HEK293 (cell line): ENCODE results near the gene FAM237B.
A peak's percentile ranks its signal among the peaks of the same experiment; 100 is the strongest.

ENCODE experiments used
- CTCF ChIA-PET: fragments of 350-600 bp; formaldehyde crosslinking; extraction: SDS; loops from one replicate; lab custom pipeline; 2021; ENCODE audit warnings: antibody characterized with exemption; lab: Yijun Ruan, JAX
- POLR2A ChIA-PET: fragments of 300-600 bp; formaldehyde crosslinking; extraction: SDS; loops from one replicate; lab custom pipeline; 2020; ENCODE audit warnings: antibody characterized with exemption, inconsistent platforms; lab: Yijun Ruan, JAX
- H3K27ac ChIP-seq: fragments of 200-500 bp; sonication (Bioruptor generic); 2 replicates; pipeline ENCODE4 v1.5.1; 2014; ENCODE audit warnings: low read depth, low read length, control low read depth, inconsistent platforms; ENCODE audit errors: extremely low read depth
- H3K36me3 ChIP-seq, 2 experiments: fragments of 200-500 bp in 1 of 2; sonication (Bioruptor generic) in 1 of 2; 1 replicate in 1 of 2; 2 replicates in 1 of 2; pipeline ENCODE4 v1.5.1; 2014 to 2017; ENCODE audit warnings: inconsistent platforms in 2 of 2, low read length in 2 of 2; ENCODE audit not compliant: control insufficient read depth in 2 of 2, insufficient read depth in 1 of 2
- H3K4me1 ChIP-seq: fragments of 200-500 bp; sonication (Bioruptor generic); 2 replicates; pipeline ENCODE4 v1.5.1; 2014; ENCODE audit warnings: mild to moderate bottlenecking, low read length, inconsistent platforms; ENCODE audit not compliant: control insufficient read depth, insufficient read depth
- H3K4me3 ChIP-seq: 2 replicates; pipeline ENCODE4 v1.5.1; 2011; ENCODE audit warnings: low read depth, mild to moderate bottlenecking, control low read depth, low read length, moderate library complexity
- H3K9me3 ChIP-seq: fragments of 200-500 bp; sonication (Bioruptor generic); 2 replicates; pipeline ENCODE4 v1.5.1; 2014; ENCODE audit warnings: low read depth, low read length, inconsistent platforms; ENCODE audit not compliant: control insufficient read depth, insufficient read depth
- REPIN1 ChIP-seq: fragments of 450-650 bp; formaldehyde crosslinking; IDR thresholded peaks from 2 replicates; pipeline ENCODE4 v1.5.1; 2017; ENCODE audit warnings: missing biosample characterization, missing genetic modification characterization, low read depth
- WT1 ChIP-seq: fragments of 450-650 bp; formaldehyde crosslinking; IDR thresholded peaks from 2 replicates; pipeline ENCODE4 v1.5.1; 2016; ENCODE audit warnings: missing biosample characterization, missing genetic modification characterization
- YY2 ChIP-seq: fragments of 450-650 bp; formaldehyde crosslinking; IDR thresholded peaks from 2 replicates; pipeline ENCODE4 v1.5.1; 2016; ENCODE audit warnings: missing biosample characterization, missing genetic modification characterization
- ZFP41 ChIP-seq: fragments of 450-650 bp; formaldehyde crosslinking; IDR thresholded peaks from 2 replicates; pipeline ENCODE4 v1.5.1; 2016; ENCODE audit warnings: missing biosample characterization, missing genetic modification characterization, borderline replicate concordance
- ZNF354C ChIP-seq: fragments of 450-650 bp; formaldehyde crosslinking; IDR thresholded peaks from 2 replicates; pipeline ENCODE4 v1.5.1; 2016; ENCODE audit warnings: missing biosample characterization, missing genetic modification characterization, low read depth, borderline replicate concordance
- ZNF510 ChIP-seq: fragments of 450-650 bp; formaldehyde crosslinking; IDR thresholded peaks from 2 replicates; pipeline ENCODE4 v1.5.1; 2018; ENCODE audit warnings: mild to moderate bottlenecking, missing genetic modification characterization, missing biosample characterization; ENCODE audit not compliant: insufficient replicate concordance
- ZNF530 ChIP-seq: fragments of 450-650 bp; formaldehyde crosslinking; IDR thresholded peaks from 2 replicates; pipeline ENCODE4 v1.5.1; 2016; ENCODE audit warnings: low read depth, missing biosample characterization, missing genetic modification characterization
- ZNF621 ChIP-seq: fragments of 450-650 bp; formaldehyde crosslinking; IDR thresholded peaks from 2 replicates; pipeline ENCODE4 v1.5.1; 2017; ENCODE audit warnings: missing biosample characterization, missing genetic modification characterization
- ZNF629 ChIP-seq: fragments of 450-650 bp; formaldehyde crosslinking; IDR thresholded peaks from 2 replicates; pipeline ENCODE4 v1.5.1; 2017; ENCODE audit warnings: missing biosample characterization, missing genetic modification characterization
- ZNF664 ChIP-seq: fragments of 450-650 bp; formaldehyde crosslinking; IDR thresholded peaks from 2 replicates; pipeline ENCODE4 v1.5.1; 2016; ENCODE audit warnings: missing biosample characterization, missing genetic modification characterization
- ZNF670 ChIP-seq: fragments of 450-650 bp; formaldehyde crosslinking; IDR thresholded peaks from 2 replicates; pipeline ENCODE4 v1.5.1; 2016; ENCODE audit warnings: missing biosample characterization, missing genetic modification characterization, low read depth
- ZNF707 ChIP-seq: fragments of 450-650 bp; formaldehyde crosslinking; IDR thresholded peaks from 2 replicates; pipeline ENCODE4 v1.5.1; 2016; ENCODE audit warnings: missing biosample characterization, missing genetic modification characterization
- ZSCAN16 ChIP-seq: fragments of 450-650 bp; formaldehyde crosslinking; IDR thresholded peaks from 2 replicates; pipeline ENCODE4 v1.5.1; 2016; ENCODE audit warnings: missing biosample characterization, missing genetic modification characterization
- TF ChIP-seq, protein P1 (sequence below): fragments of 450-650 bp; formaldehyde crosslinking; IDR thresholded peaks from 2 replicates; pipeline ENCODE4 v1.5.1; 2017; ENCODE audit warnings: missing biosample characterization, missing genetic modification characterization
- TF ChIP-seq, protein P2 (sequence below): fragments of 450-650 bp; formaldehyde crosslinking; IDR thresholded peaks from 2 replicates; pipeline ENCODE4 v1.5.1; 2016; ENCODE audit warnings: missing biosample characterization, missing genetic modification characterization
- TF ChIP-seq, protein P3 (sequence below): fragments of 450-650 bp; formaldehyde crosslinking; IDR thresholded peaks from 2 replicates; pipeline ENCODE4 v1.5.1; 2016; ENCODE audit warnings: missing biosample characterization, missing genetic modification characterization
- TF ChIP-seq, protein P4 (sequence below): fragments of 450-650 bp; formaldehyde crosslinking; IDR thresholded peaks from 2 replicates; pipeline ENCODE4 v1.5.1; 2017; ENCODE audit warnings: missing biosample characterization, mild to moderate bottlenecking, missing genetic modification characterization, moderate library complexity
- TF ChIP-seq, protein P5 (sequence below): fragments of 450-650 bp; formaldehyde crosslinking; IDR thresholded peaks from 2 replicates; pipeline ENCODE4 v1.5.1; 2017; ENCODE audit warnings: missing biosample characterization, missing genetic modification characterization

FAM237B gene

DNA sequence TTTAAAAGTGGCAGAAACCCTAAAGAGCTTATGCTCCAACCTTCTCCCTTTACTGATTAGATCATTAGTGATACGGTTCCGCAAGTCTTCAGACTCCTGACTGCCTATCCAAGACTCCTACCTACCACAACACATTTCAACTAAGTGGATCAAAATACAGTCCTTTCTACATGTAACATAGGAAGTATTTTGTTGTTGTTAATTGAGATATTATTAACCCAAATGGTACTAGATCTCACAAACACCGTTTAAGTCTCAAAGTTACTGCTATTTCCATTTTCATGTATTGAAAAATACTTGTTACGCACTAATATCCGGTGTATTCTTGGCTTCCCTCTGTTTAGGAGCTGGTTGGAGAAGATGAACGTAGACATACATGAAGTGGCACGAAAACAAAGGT lies 1.1 kb downstream of the FAM237B start:
- POLR2A ChIA-PET = no interaction called here

DNA sequence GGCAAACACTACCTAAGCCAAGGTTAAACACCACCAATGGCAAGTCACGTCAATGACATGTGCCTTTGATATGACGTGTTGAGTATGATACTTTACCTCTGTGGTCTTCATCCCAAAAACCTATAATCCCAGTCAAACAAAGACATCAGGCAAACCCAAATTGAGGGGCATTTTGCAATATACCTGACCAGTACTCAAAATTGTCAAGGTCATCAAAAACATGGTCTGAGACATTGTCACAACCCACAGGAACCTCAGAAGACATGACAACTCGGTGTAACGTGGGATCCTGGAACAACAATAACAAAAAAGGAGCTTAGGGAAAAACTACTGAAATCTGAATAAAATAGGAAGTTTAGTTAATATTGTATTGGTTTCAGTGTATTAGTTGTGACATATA lies 7.2 kb downstream of the FAM237B start:
- Histone ChIP-seq H3K9me3 (no peaks in the 10 kb centered on the region), H3K4me3 (no peak overlapping the region)
- TF ChIP-seq ZNF621 (no peak), ZNF510 (tag by site-specific recombination) (no peak), WT1 (tag by site-specific recombination) (no peak), ZNF530 (no peak), ZNF707 (no peak), ZNF354C (tag by site-specific recombination) (no peak)
- TF ChIP-seq, protein P1, sequence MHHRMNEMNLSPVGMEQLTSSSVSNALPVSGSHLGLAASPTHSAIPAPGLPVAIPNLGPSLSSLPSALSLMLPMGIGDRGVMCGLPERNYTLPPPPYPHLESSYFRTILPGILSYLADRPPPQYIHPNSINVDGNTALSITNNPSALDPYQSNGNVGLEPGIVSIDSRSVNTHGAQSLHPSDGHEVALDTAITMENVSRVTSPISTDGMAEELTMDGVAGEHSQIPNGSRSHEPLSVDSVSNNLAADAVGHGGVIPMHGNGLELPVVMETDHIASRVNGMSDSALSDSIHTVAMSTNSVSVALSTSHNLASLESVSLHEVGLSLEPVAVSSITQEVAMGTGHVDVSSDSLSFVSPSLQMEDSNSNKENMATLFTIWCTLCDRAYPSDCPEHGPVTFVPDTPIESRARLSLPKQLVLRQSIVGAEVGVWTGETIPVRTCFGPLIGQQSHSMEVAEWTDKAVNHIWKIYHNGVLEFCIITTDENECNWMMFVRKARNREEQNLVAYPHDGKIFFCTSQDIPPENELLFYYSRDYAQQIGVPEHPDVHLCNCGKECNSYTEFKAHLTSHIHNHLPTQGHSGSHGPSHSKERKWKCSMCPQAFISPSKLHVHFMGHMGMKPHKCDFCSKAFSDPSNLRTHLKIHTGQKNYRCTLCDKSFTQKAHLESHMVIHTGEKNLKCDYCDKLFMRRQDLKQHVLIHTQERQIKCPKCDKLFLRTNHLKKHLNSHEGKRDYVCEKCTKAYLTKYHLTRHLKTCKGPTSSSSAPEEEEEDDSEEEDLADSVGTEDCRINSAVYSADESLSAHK (tag by site-specific recombination) = no peak
- TF ChIP-seq, all 188 proteins: peak for 0
- H3K4me1 ChIP-seq = no peaks in the 10 kb centered on the region
- POLR2A ChIA-PET = no interaction called here
- H3K27ac ChIP-seq = no peak overlapping the region
- CTCF ChIA-PET = no interaction called here
- no peaks in the 10 kb centered on the region for H3K36me3 ChIP-seq

More for the DNA sequence above, 1.1 kb downstream of the FAM237B start:
- no peak overlapping the region for H3K4me3 ChIP-seq
- no peak overlapping the region for H3K27ac ChIP-seq
- no peaks in the 10 kb centered on the region for H3K36me3 ChIP-seq
- CTCF ChIA-PET = no interaction called here
- H3K9me3 ChIP-seq = no peaks in the 10 kb centered on the region
- no peaks in the 10 kb centered on the region for H3K4me1 ChIP-seq
- no peak for TF ChIP-seq ZNF629 (tag by site-specific recombination)
- peak; percentile 94 for TF ChIP-seq ZNF664
- TF ChIP-seq, all 188 proteins: peak for 1

DNA sequence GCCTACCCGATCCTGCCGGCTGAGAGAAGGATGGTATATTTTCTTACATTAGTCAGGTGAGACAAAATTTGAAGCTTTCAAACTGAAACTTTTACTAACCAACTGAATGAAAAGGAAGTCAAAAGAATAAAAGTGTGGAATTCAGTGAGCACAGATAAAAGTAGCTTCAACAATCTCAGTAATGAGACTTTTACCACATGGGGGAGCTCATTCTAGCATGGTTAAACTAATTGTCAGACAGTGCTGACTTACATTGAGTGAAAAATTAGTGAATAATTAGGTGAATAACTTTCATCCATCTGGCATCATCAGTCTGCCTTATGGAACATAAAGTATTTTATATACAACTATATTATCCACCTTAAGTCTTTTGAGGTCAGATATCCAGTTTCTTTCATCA lies 8.4 kb downstream of the FAM237B start:
- POLR2A ChIA-PET = no interaction called here
- H3K36me3 ChIP-seq = no peaks in the 10 kb centered on the region
- no peaks in the 10 kb centered on the region for H3K4me1 ChIP-seq
- no peak overlapping the region for H3K27ac ChIP-seq
- no peaks in the 10 kb centered on the region for H3K9me3 ChIP-seq
- CTCF ChIA-PET = interaction anchor here (1.1 to 2.5 kb wide), 6 partner anchors 9 to 116 kb away, joined by 3 to 10 read pairs (median 5); no protein-coding TSS in a partner anchor
- no peak for TF ChIP-seq ZFP41 (tag by site-specific recombination)
- TF ChIP-seq, protein P2, sequence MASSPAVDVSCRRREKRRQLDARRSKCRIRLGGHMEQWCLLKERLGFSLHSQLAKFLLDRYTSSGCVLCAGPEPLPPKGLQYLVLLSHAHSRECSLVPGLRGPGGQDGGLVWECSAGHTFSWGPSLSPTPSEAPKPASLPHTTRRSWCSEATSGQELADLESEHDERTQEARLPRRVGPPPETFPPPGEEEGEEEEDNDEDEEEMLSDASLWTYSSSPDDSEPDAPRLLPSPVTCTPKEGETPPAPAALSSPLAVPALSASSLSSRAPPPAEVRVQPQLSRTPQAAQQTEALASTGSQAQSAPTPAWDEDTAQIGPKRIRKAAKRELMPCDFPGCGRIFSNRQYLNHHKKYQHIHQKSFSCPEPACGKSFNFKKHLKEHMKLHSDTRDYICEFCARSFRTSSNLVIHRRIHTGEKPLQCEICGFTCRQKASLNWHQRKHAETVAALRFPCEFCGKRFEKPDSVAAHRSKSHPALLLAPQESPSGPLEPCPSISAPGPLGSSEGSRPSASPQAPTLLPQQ (tag by site-specific recombination) = no peak
- TF ChIP-seq ZSCAN16 (tag by site-specific recombination) = no peak
- TF ChIP-seq YY2 (tag by site-specific recombination) = no peak
- no peak for TF ChIP-seq REPIN1 (tag by site-specific recombination)
- no peak for TF ChIP-seq ZNF670
- TF ChIP-seq ZNF354C (tag by site-specific recombination) = no peak
- TF ChIP-seq, protein P3, sequence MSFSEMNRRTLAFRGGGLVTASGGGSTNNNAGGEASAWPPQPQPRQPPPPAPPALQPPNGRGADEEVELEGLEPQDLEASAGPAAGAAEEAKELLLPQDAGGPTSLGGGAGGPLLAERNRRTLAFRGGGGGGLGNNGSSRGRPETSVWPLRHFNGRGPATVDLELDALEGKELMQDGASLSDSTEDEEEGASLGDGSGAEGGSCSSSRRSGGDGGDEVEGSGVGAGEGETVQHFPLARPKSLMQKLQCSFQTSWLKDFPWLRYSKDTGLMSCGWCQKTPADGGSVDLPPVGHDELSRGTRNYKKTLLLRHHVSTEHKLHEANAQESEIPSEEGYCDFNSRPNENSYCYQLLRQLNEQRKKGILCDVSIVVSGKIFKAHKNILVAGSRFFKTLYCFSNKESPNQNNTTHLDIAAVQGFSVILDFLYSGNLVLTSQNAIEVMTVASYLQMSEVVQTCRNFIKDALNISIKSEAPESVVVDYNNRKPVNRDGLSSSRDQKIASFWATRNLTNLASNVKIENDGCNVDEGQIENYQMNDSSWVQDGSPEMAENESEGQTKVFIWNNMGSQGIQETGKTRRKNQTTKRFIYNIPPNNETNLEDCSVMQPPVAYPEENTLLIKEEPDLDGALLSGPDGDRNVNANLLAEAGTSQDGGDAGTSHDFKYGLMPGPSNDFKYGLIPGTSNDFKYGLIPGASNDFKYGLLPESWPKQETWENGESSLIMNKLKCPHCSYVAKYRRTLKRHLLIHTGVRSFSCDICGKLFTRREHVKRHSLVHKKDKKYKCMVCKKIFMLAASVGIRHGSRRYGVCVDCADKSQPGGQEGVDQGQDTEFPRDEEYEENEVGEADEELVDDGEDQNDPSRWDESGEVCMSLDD (tag by site-specific recombination) = no peak
- TF ChIP-seq, protein P4, sequence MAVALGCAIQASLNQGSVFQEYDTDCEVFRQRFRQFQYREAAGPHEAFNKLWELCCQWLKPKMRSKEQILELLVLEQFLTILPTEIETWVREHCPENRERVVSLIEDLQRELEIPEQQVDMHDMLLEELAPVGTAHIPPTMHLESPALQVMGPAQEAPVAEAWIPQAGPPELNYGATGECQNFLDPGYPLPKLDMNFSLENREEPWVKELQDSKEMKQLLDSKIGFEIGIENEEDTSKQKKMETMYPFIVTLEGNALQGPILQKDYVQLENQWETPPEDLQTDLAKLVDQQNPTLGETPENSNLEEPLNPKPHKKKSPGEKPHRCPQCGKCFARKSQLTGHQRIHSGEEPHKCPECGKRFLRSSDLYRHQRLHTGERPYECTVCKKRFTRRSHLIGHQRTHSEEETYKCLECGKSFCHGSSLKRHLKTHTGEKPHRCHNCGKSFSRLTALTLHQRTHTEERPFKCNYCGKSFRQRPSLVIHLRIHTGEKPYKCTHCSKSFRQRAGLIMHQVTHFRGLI = no peak
- TF ChIP-seq, protein P5, sequence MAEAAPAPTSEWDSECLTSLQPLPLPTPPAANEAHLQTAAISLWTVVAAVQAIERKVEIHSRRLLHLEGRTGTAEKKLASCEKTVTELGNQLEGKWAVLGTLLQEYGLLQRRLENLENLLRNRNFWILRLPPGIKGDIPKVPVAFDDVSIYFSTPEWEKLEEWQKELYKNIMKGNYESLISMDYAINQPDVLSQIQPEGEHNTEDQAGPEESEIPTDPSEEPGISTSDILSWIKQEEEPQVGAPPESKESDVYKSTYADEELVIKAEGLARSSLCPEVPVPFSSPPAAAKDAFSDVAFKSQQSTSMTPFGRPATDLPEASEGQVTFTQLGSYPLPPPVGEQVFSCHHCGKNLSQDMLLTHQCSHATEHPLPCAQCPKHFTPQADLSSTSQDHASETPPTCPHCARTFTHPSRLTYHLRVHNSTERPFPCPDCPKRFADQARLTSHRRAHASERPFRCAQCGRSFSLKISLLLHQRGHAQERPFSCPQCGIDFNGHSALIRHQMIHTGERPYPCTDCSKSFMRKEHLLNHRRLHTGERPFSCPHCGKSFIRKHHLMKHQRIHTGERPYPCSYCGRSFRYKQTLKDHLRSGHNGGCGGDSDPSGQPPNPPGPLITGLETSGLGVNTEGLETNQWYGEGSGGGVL = no peak
- TF ChIP-seq, all 188 proteins: peak for 0
- H3K4me3 ChIP-seq = no peak overlapping the region
